Pancreas (tissue), 10 donors: ENCODE measurements around the gene AFF1. TPM values are rescaled to one million over a fixed set of nuclear protein-coding genes. Genes with fewer than 3 reads are reported as not detected.
A peak's percentile ranks its signal among the peaks of the same experiment; 100 is the strongest.
"Not testable (repeated sequence)": the region's sequence is repeated elsewhere in the genome, so short reads cannot be mapped to it uniquely, and the experiment has no call there.

Experiments
- ATAC-seq, 4 donors: fragments of 200-7000 bp; cut with Tn5 transposase; one replicate each; pipeline versions ENCODE4 v1.8.0 to v1.9.1; 2020; ENCODE audit warnings: mild to moderate bottlenecking in 4 of 4, moderate library complexity in 4 of 4
- DNase-seq, 6 donors: peaks; one replicate each; pipeline ENCODE4 v3.0.0-alpha.2; 2020
- FAIRE-seq: peaks from 2 replicates; lab custom pipeline; 2012; peaks lifted over from hg19 to GRCh38; lab: Jason Lieb, UNC
- H3K27ac ChIP-seq, 4 donors: fragments of 200-600 bp; sonication (generic); 1 replicate in 3 of 4; 2 replicates in 1 of 4; pipeline versions ENCODE4 v1.5.0 to v1.8.0; 2020
- H3K27me3 ChIP-seq, 4 donors: fragments of 200-600 bp; one replicate each; pipeline ENCODE4 v1.8.0; 2021
- H3K36me3 ChIP-seq, 3 donors: fragments of 200-600 bp; sonication (generic) in 1 of 3; one replicate each; pipeline versions ENCODE4 v1.5.0 to v1.8.0; 2020 to 2021
- H3K4me1 ChIP-seq, 3 donors: fragments of 200-600 bp; one replicate each; pipeline ENCODE4 v1.8.0; 2021
- H3K4me3 ChIP-seq, 4 donors: fragments of 200-600 bp; sonication (generic) in 2 of 4; one replicate each; pipeline versions ENCODE4 v1.5.0 to v1.8.0; 2020 to 2021
- H3K9me3 ChIP-seq, 4 donors: fragments of 200-600 bp; one replicate each; pipeline ENCODE4 v1.8.0; 2021
- WGBS, 2 donors: extraction: QIAGEN DNeasy Blood & Tissue Kit; methylation state at CpG; one replicate each; pipeline ENCODE4 v1.1.7; 2013; 5-methylcytosine and 5-hydroxymethylcytosine counted together
- intact Hi-C, 3 donors: fragments of 100-400 bp; cut with DNase I; formaldehyde crosslinking; loops; one replicate each; pipeline versions ENCODE4 v1.11.1 to v1.14.2; 2022
- polyA plus RNA-seq, 2 donors: library from polyadenylated mRNA; stranded (reverse); fragments of 200-250 nt; gene quantifications; one replicate each; pipeline ENCODE4 v1.2.3, GENCODE V29; 2013
- total RNA-seq, 6 donors: library from RNA; stranded (reverse); fragmentation: NEBNext Ultra II Directional in 4 of 6; extraction: Animal tissue kit (Norgen Biotek cat#: 25700) in 4 of 6; gene quantifications; one replicate each; pipeline versions ENCODE4 v1.2.1 to v1.2.4, GENCODE V29; 2021 to 2023
- TF ChIP-seq, protein P1 (sequence below), 4 donors: fragments of 200-600 bp; sonication (generic) in 3 of 4; IDR thresholded peaks; one replicate each; pipeline versions ENCODE4 v1.5.0 to v1.8.0; 2021; ENCODE audit warnings: antibody characterized with exemption in 4 of 4
- donor health status: healthy with polysubstance abuse.
- donor health status: DM: no; HTN: no; CAD: no; lungs with moderate emphysema.
- donor health status: DM: no; HTN: no; CAD: no.
- donor health status: control.
- donor health status: control.
- donor health status: Bipolar disorder and iron deficiency.
- donor health status: DM: yes; HTN: yes; CAD: no.
- donor health status: DM: no; HTN: no; CAD: no.
- donor health status: DM: no; HTN: no; CAD: no.
- donor health status: DM: yes; HTN: yes; CAD: no.

AFF1 gene
- total and polyA plus RNA-seq, 8 donors = 11.8 to 62.0 (median 40.4) TPM

DNA sequence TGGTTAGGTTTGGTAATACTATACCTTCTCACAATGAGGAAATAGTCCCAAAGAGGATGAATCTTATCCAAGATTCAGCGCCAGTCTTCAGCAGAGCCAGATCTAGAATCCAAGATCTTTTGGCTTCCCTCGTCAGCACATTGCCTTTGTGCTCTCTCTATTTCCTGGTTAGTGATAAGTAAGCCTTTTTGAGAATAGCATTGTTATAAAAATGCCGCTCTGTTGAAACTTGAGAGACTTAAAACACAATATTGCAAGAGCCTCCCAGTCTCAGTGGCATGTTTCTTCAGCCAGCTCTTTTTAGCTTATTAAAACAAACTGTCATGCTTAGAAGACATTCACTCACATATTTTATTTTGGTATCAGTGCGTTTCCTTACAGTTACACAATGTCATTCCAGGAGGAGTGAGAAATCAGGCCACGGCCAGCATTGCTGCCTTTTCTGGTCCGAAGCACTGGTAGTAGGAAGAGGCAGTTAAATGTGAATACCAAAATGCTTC, 144.2 kb downstream of the AFF1 start:
- H3K27ac ChIP-seq = peak overlapping the region in 3 of 4 donors; percentile 29 to 63 (median 61)
- no peaks in the 10 kb centered on the region for H3K9me3 ChIP-seq
- no peak overlapping the region for H3K4me3 ChIP-seq
- intact Hi-C loops = loop anchor here in 2 of 3 donors (10.0 kb wide), 1 partner anchor 64 kb away; no protein-coding TSS in a partner anchor
- H3K4me1 ChIP-seq = peaks cover 11 to 65% (median 43%) of the 10 kb centered on the region in 3 donors
- TF ChIP-seq, protein P1, sequence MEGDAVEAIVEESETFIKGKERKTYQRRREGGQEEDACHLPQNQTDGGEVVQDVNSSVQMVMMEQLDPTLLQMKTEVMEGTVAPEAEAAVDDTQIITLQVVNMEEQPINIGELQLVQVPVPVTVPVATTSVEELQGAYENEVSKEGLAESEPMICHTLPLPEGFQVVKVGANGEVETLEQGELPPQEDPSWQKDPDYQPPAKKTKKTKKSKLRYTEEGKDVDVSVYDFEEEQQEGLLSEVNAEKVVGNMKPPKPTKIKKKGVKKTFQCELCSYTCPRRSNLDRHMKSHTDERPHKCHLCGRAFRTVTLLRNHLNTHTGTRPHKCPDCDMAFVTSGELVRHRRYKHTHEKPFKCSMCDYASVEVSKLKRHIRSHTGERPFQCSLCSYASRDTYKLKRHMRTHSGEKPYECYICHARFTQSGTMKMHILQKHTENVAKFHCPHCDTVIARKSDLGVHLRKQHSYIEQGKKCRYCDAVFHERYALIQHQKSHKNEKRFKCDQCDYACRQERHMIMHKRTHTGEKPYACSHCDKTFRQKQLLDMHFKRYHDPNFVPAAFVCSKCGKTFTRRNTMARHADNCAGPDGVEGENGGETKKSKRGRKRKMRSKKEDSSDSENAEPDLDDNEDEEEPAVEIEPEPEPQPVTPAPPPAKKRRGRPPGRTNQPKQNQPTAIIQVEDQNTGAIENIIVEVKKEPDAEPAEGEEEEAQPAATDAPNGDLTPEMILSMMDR (IDR thresholded peaks at IDR 0.05) = no peak
- no peaks in the 10 kb centered on the region for H3K27me3 ChIP-seq
- 11 to 14% methylated on average over 6 of the region's 6 CpGs for WGBS, 2 donors
- DNase-seq = no peak
- H3K36me3 ChIP-seq = no peaks in the 10 kb centered on the region
- ATAC-seq = peak; percentile 53 to 74 (median 72)
- FAIRE-seq = peak; percentile 73

DNA sequence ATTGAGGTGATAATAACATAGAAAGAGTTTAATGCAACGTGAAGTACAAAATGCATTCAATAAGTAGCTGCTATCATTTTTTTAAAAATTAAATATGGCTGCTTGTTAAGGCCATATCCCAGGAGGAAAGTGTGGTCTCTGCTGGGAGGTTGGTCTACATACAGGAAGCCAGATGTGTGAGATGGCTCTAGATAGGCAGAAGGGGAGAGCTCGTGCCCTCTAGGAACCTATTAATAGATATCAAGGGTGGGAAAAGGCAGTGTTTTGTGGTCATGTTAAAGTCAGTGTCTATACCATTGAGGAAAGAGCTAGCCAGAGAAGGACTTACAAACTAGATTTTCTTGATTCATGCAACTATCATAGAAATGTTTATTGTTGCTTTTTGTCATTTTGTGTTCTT, 145.2 kb downstream of the AFF1 start:
- WGBS, 2 donors = 63 to 74% methylated on average over 2 of the region's 2 CpGs

DNA sequence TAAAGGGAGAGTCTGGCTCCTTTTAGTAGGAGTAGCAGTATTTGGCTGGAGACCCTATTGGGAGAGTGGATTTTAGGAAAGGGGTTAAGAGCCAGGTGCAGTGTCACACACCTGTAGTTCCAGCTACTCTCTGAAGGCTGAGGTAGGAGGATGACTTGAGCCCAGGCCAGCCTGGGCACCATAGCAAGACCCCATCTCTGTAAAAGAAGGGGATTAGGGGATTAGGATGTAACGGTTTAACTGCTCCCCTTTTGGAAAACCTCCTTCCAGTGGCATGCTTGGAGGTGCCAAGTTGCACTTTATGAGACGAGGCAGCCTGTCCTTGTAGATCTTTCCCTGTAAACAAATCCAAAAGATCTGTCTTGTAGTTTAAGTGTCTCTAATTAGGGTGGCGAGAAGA, 145.7 kb downstream of the AFF1 start:
- ATAC-seq = no peak
- 68 to 73% methylated on average over 3 of the region's 3 CpGs for WGBS, 2 donors
- H3K27ac ChIP-seq = peak overlapping the region in 1 of 4 donors; percentile 38
- FAIRE-seq = no peak
- intact Hi-C loops = no loop called here
- no peak overlapping the region for H3K4me3 ChIP-seq
- H3K9me3 ChIP-seq = no peaks in the 10 kb centered on the region
- DNase-seq = no peak
- no peaks in the 10 kb centered on the region for H3K27me3 ChIP-seq
- peaks cover 11 to 51% (median 39%) of the 10 kb centered on the region in 3 donors for H3K4me1 ChIP-seq
- H3K36me3 ChIP-seq = no peaks in the 10 kb centered on the region
- TF ChIP-seq, protein P1 (IDR thresholded peaks at IDR 0.05) = no peak

More for the DNA sequence above, 145.2 kb downstream of the AFF1 start:
- FAIRE-seq (no peak), ATAC-seq (no peak), DNase-seq (no peak)
- Histone ChIP-seq H3K4me3 (no peak overlapping the region), H3K4me1 (peaks cover 11 to 56% (median 39%) of the 10 kb centered on the region in 3 donors), H3K9me3 (no peaks in the 10 kb centered on the region), H3K36me3 (no peaks in the 10 kb centered on the region), H3K27me3 (no peaks in the 10 kb centered on the region), H3K27ac (peak overlapping the region in 1 of 4 donors; percentile 38)
- TF ChIP-seq, protein P1 (IDR thresholded peaks at IDR 0.05) = no peak
- intact Hi-C loops = loop anchor here in 2 of 3 donors (10.0 kb wide), 1 partner anchor 65 kb away; no protein-coding TSS in a partner anchor

DNA sequence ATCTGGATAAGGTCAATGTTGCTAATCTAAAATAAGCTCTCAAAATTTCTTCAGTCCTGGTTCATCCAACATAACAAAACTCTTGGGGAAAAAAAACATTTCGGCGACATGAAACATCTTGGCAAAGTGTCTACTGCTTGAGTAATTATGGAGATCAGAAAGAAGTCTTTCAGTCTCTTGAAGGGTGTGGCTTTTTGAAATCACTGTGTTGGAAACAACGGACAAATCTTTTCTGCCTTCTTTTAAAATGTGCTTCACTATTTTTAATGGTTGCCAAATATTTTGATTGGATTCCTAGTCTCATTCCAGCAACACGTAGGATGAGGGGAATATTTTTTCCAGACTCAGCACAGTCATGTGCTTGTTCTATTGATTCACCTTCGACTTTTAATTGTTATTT, 147.0 kb downstream of the AFF1 start:
- peaks cover 3 to 44% (median 37%) of the 10 kb centered on the region in 3 donors for H3K4me1 ChIP-seq
- ATAC-seq (no peak), FAIRE-seq (no peak), DNase-seq (no peak)
- 66 to 73% methylated on average over 5 of the region's 5 CpGs for WGBS, 2 donors
- no peaks in the 10 kb centered on the region for H3K36me3 ChIP-seq
- TF ChIP-seq, protein P1 (IDR thresholded peaks at IDR 0.05) = no peak
- H3K4me3 ChIP-seq = no peak overlapping the region
- no peaks in the 10 kb centered on the region for H3K27me3 ChIP-seq
- no peaks in the 10 kb centered on the region for H3K9me3 ChIP-seq
- no peak overlapping the region for H3K27ac ChIP-seq
- intact Hi-C loops = no loop called here

DNA sequence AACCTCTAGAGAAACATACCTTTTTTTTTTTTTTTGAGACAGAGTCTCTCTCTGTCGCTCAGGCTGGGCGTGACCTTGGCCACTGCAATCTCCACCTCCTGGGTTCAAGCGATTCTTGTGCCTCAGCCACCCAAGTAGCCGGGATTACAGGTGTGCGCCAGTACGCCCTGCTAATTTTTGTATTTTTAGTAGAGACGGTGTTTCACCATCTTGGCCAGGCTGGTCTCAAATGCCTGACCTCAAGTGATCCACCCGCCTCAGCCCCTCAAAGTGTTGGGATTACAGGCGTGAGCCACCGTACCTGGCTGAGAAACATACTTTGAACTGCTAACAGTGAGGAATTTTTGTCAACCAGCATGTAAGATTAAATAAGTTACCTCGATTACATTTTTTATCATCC, 150.9 kb downstream of the AFF1 start:
- DNase-seq, intact Hi-C loops, H3K4me3 ChIP-seq, H3K27me3 ChIP-seq, H3K27ac ChIP-seq, ATAC-seq, FAIRE-seq, H3K9me3 ChIP-seq: not testable (repeated sequence)
- peaks cover 0 to 11% (median 8%) of the 10 kb centered on the region in 3 donors for H3K36me3 ChIP-seq
- WGBS, 2 donors = 90 to 92% methylated on average over 11 of the region's 11 CpGs
- H3K4me1 ChIP-seq = peaks cover 0 to 23% (median 11%) of the 10 kb centered on the region in 3 donors
